Neural cell (in vitro differentiated cells): ENCODE results near the gene STAT5B.

ENCODE experiments used
- CTCF ChIP-seq: fragments of 450-650 bp; IDR thresholded peaks from 2 replicates; pipeline ENCODE4 v1.5.1; 2014; ENCODE audit warnings: antibody characterized with exemption, mild to moderate bottlenecking, moderate library complexity; ENCODE audit not compliant: poor library complexity, severe bottlenecking
- EP300 ChIP-seq: fragments of 450-650 bp; conservative IDR thresholded peaks from 2 replicates; pipeline ENCODE4 v1.6.1; 2014; ENCODE audit warnings: antibody characterized with exemption, mild to moderate bottlenecking, moderate library complexity; ENCODE audit not compliant: poor library complexity, severe bottlenecking
- EZH2 ChIP-seq: fragments of 200-600, 300-800 bp; shearing (Covaris generic), sonication (generic); IDR thresholded peaks from 2 replicates; pipeline ENCODE4 v1.6.1; 2014; ENCODE audit warnings: antibody characterized with exemption, low read length, borderline replicate concordance, mild to moderate bottlenecking; ENCODE audit not compliant: insufficient read depth, poor library complexity, severe bottlenecking
- RAD21 ChIP-seq: fragments of 450-650 bp; conservative IDR thresholded peaks from 2 replicates; pipeline ENCODE4 v1.6.1; 2014; ENCODE audit warnings: antibody characterized with exemption, mild to moderate bottlenecking, moderate library complexity
- REST ChIP-seq: IDR thresholded peaks from 2 replicates; pipeline ENCODE4 v1.6.1; 2012; ENCODE audit warnings: borderline replicate concordance
- SMC3 ChIP-seq: fragments of 450-650 bp; conservative IDR thresholded peaks from 2 replicates; pipeline ENCODE4 v1.6.1; 2014; ENCODE audit warnings: antibody characterized with exemption, mild to moderate bottlenecking, moderate library complexity; ENCODE audit not compliant: poor library complexity
- TAF1 ChIP-seq: IDR thresholded peaks from 2 replicates; pipeline ENCODE4 v1.6.1; 2012; ENCODE audit warnings: low read depth

- TF ChIP-seq EP300, result no peak
- no peak for TF ChIP-seq CTCF
- TF ChIP-seq RAD21, result no peak
- TF ChIP-seq EZH2, result no peak
- no peak for TF ChIP-seq REST
- no peak for TF ChIP-seq SMC3
- TF ChIP-seq TAF1, result no peak
Observed at GRCh38 chr17:42185621-42185930, 90.6 kb downstream of the STAT5B start.
